CD4-positive, alpha-beta T cell (primary cell): ENCODE measurements around the gene ELF2. TPM values are rescaled to one million over a fixed set of nuclear protein-coding genes. Genes with fewer than 3 reads are reported as not detected.

Experiments
- ATAC-seq: fragments of 200-7000 bp; cut with Tn5 transposase; one replicate; pipeline ENCODE4 v1.10.0; 2022; ENCODE audit warnings: mild to moderate bottlenecking; ENCODE audit not compliant: poor library complexity
- CTCF ChIA-PET: fragments of 350-600 bp; sonication (Branson Sonifier 250); formaldehyde crosslinking; loops from one replicate; lab custom pipeline; 2021; ENCODE audit warnings: antibody characterized with exemption, inconsistent platforms; lab: Charles Lee
- POLR2A ChIA-PET: fragments of 350-600 bp; sonication (Branson Sonifier 250); formaldehyde crosslinking; loops from one replicate; lab custom pipeline; 2021; ENCODE audit warnings: antibody characterized with exemption, inconsistent platforms; lab: Charles Lee
- DNase-seq, 14 experiments: peaks; one replicate each; pipeline ENCODE4 v3.0.0-alpha.2; 2013 to 2020; ENCODE audit warnings: mixed read lengths in 2 of 14
- H3K27ac ChIP-seq, 2 donors: one replicate each; pipeline versions ENCODE4 v1.5.1 to v1.7.0; 2013; ENCODE audit warnings: low read length in 2 of 2, low read depth in 1 of 2, mild to moderate bottlenecking in 1 of 2
- H3K27me3 ChIP-seq, 2 experiments: 1 replicate in 1 of 2; 2 replicates in 1 of 2; pipeline versions ENCODE4 v1.6.1 to v1.7.0; 2013; ENCODE audit warnings: low read length in 2 of 2, control low read depth in 1 of 2, mild to moderate bottlenecking in 1 of 2, moderate library complexity in 1 of 2; ENCODE audit not compliant: insufficient read depth in 2 of 2, control insufficient read depth in 1 of 2
- H3K36me3 ChIP-seq: one replicate; pipeline ENCODE4 v1.6.1; 2013; ENCODE audit warnings: low read length, control low read depth; ENCODE audit not compliant: insufficient read depth
- H3K4me1 ChIP-seq: one replicate; pipeline ENCODE4 v1.6.1; 2013; ENCODE audit warnings: low read length, control low read depth; ENCODE audit not compliant: insufficient read depth
- H3K4me3 ChIP-seq: one replicate; pipeline ENCODE4 v1.5.1; 2013; ENCODE audit warnings: mild to moderate bottlenecking, low read length, moderate library complexity
- H3K9me3 ChIP-seq, 2 experiments: 1 replicate in 1 of 2; 2 replicates in 1 of 2; pipeline versions ENCODE4 v1.6.1 to v1.7.0; 2013; ENCODE audit warnings: low read length in 2 of 2, mild to moderate bottlenecking in 2 of 2, control low read depth in 1 of 2, moderate library complexity in 1 of 2; ENCODE audit not compliant: control insufficient read depth in 1 of 2, insufficient read depth in 1 of 2
- H3K27ac Mint-ChIP-seq: one replicate; pipeline ENCODE4 v1.8.0; 2020; ENCODE audit warnings: mixed read lengths
- H3K27me3 Mint-ChIP-seq: one replicate; pipeline ENCODE4 v1.8.0; 2021; ENCODE audit warnings: mixed read lengths
- H3K36me3 Mint-ChIP-seq: one replicate; pipeline ENCODE4 v1.8.0; 2021; ENCODE audit warnings: low read depth, mixed read lengths
- H3K4me1 Mint-ChIP-seq: one replicate; pipeline ENCODE4 v1.8.0; 2021; ENCODE audit warnings: low read depth, mixed read lengths
- H3K4me3 Mint-ChIP-seq: one replicate; pipeline ENCODE4 v1.8.0; 2020; ENCODE audit warnings: mild to moderate bottlenecking, mixed read lengths
- H3K9me3 Mint-ChIP-seq: one replicate; pipeline ENCODE4 v1.8.0; 2020; ENCODE audit warnings: mixed read lengths
- CTCF ChIP-seq: fragments of 200-600 bp; IDR thresholded peaks from one replicate; pipeline ENCODE4 v1.8.0; 2022; ENCODE audit warnings: antibody characterized with exemption, mild to moderate bottlenecking
- intact Hi-C, 2 experiments: fragments of 100-400 bp; cut with DNase I in 1 of 2; cut with micrococcal nuclease in 1 of 2; formaldehyde crosslinking; loops; one replicate each; pipeline versions ENCODE4 v1.15.1 to v1.9.0; 2023 to 2025; cut with DNase I, micrococcal nuclease
- total RNA-seq, 174 experiments: library from RNA in 2 of 174; stranded (reverse) in 2 of 174; gene quantifications; one replicate each; pipeline ENCODE4 v1.2.3 and lab custom pipeline; 2021 to 2026

Gene ELF2
- total RNA-seq, 2 experiments from 2014 or later = 83.3 to 84.1 TPM

GRCh38 chr4:139038874-139039443 lies 138.1 kb downstream of the ELF2 start:
- Mint-ChIP-seq H3K27me3 (no peaks in the 10 kb centered on the region), H3K4me3 (no peak overlapping the region), H3K27ac (peak overlapping the region; percentile 31), H3K36me3 (peaks cover 21% of the 10 kb centered on the region), H3K9me3 (no peaks in the 10 kb centered on the region), H3K4me1 (peaks cover 15% of the 10 kb centered on the region)
- Histone ChIP-seq H3K4me3 (no peak overlapping the region), H3K27ac (no peak overlapping the region), H3K9me3 (no peaks in the 10 kb centered on the region), H3K36me3 (peaks cover 13% of the 10 kb centered on the region), H3K4me1 (no peaks in the 10 kb centered on the region), H3K27me3 (no peaks in the 10 kb centered on the region)
- ChIA-PET POLR2A (interaction anchor here (0.6 kb wide), 1 partner anchor 10 kb away, joined by 3 read pairs; no protein-coding TSS in a partner anchor), CTCF (interaction anchor here (1.0 kb wide), 2 partner anchors 16 to 28 kb away, joined by 3 read pairs; no protein-coding TSS in a partner anchor)
- no peak for DNase-seq
- ATAC-seq = no peak
- TF ChIP-seq CTCF = no peak
- intact Hi-C loops = no loop called here

GRCh38 chr4:139036885-139037284 lies 140.1 kb downstream of the ELF2 start:
- DNase-seq (no peak), ATAC-seq (no peak)
- CTCF ChIA-PET = interaction anchor here (1.4 kb wide), 1 partner anchor 48 kb away, joined by 3 read pairs; no protein-coding TSS in a partner anchor
- Histone ChIP-seq H3K36me3 (peaks cover 7% of the 10 kb centered on the region), H3K4me1 (no peaks in the 10 kb centered on the region), H3K27ac (no peak overlapping the region), H3K4me3 (no peak overlapping the region), H3K27me3 (no peaks in the 10 kb centered on the region), H3K9me3 (no peaks in the 10 kb centered on the region)
- Mint-ChIP-seq H3K27me3 (no peaks in the 10 kb centered on the region), H3K4me3 (no peak overlapping the region), H3K9me3 (no peaks in the 10 kb centered on the region), H3K27ac (no peak overlapping the region), H3K4me1 (peaks cover 15% of the 10 kb centered on the region), H3K36me3 (peaks cover 12% of the 10 kb centered on the region)
- POLR2A ChIA-PET = no interaction called here
- intact Hi-C loops = no loop called here
- no peak for TF ChIP-seq CTCF

- H3K36me3 ChIP-seq = peaks cover 7% of the 10 kb centered on the region
- no peak overlapping the region for H3K4me3 ChIP-seq
- H3K4me3 Mint-ChIP-seq = no peak overlapping the region
- peaks cover 12% of the 10 kb centered on the region for H3K36me3 Mint-ChIP-seq
- CTCF ChIA-PET = interaction anchor here (1.4 kb wide), 1 partner anchor 50 kb away, joined by 3 read pairs; no protein-coding TSS in a partner anchor
- POLR2A ChIA-PET = no interaction called here
- no peaks in the 10 kb centered on the region for H3K27me3 Mint-ChIP-seq
- H3K4me1 ChIP-seq = peaks cover 4% of the 10 kb centered on the region
- H3K27ac ChIP-seq = no peak overlapping the region
- no peak overlapping the region for H3K27ac Mint-ChIP-seq
- no peak for ATAC-seq
- intact Hi-C loops = no loop called here
- H3K27me3 ChIP-seq = no peaks in the 10 kb centered on the region
- H3K9me3 ChIP-seq = no peaks in the 10 kb centered on the region
- TF ChIP-seq CTCF = no peak
- peaks cover 14% of the 10 kb centered on the region for H3K4me1 Mint-ChIP-seq
- DNase-seq = no peak
- H3K9me3 Mint-ChIP-seq = no peaks in the 10 kb centered on the region
Measured at GRCh38 chr4:139035650-139036049, 141.4 kb downstream of the ELF2 start.
